Effector CD8-positive, alpha-beta T cell (primary cell): Measurements from ENCODE around the gene RNF169.
"Not testable (repeated sequence)": the region's sequence is repeated elsewhere in the genome, so short reads cannot be mapped to it uniquely, and the experiment has no call there.

ENCODE experiments used
- DNase-seq: peaks from one replicate; lab custom pipeline; 2025; lab: John Stamatoyannopoulos, UW

Gene RNF169

GRCh38 chr11:74729397-74729796 is 19.3 kb upstream of the RNF169 start:
- no peak for DNase-seq

GRCh38 chr11:74730571-74731260 is 17.9 kb upstream of the RNF169 start:
- DNase-seq: no peak

- DNase-seq: no peak
Measured at GRCh38 chr11:74731301-74732094, 17.2 kb upstream of the RNF169 start, which contains the start of gene CHRDL2. CHRDL2 (minus strand) TSS chr11:74731426; CDS start chr11:74730888, 538 bp downstream.

DNA sequence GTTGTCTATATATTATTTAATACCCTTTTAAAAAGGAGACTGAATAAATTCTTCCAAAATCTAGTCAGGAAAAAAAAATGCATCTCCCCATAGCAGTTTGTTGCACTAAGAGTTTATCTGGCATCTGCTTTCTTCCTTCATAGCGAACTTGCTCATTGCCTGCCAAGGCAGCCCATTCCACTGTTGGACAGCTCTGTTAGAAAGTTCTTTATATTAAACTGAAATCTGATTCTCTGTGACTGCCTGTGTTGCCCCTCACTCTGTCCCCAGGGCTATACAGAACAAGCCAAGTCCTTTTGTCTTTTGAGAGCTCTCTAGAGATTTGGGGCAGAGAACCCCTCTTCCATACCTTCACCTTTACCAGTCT is 14.1 kb upstream of the RNF169 start:
- DNase-seq: no peak

GRCh38 chr11:74735365-74735928 is 13.2 kb upstream of the RNF169 start:
- no peak for DNase-seq

GRCh38 chr11:74736031-74736430 is 12.6 kb upstream of the RNF169 start:
- no peak for DNase-seq

DNA sequence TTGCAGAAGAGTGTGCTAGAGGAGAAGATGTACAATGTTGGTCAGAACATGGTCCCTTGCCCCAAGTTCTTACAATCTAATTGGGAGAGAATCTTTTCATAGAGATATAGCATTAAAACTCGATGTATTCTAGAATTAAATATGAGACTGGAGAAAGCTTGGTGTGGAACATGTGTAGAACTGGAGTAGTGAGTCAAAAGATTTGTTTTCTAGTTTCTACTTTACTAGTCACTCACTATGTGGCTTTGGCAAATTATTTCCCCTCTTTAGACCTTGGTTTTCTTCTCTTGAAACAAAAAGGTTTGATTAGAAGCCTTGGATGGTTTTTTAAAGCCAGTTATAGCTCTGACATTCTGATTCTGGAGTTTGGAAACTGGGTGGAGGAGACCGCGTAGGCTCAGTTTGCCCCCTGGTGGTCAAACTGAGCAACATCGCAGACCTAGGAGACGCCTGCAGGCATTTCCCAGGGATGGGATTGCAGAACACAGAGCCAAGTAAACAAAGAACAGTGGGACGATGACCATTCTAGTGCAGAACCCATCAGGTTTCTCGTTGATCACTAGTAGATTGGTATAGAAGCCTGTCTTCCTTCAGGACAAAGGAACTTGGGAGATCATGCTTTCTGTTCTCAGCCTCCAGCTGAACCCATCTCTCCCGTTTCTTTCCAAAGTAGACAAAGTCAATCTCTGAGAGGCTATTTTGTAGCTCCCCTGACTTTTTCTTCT is 8.9 kb upstream of the RNF169 start:
- DNase-seq: peak; percentile 4

GRCh38 chr11:74742070-74742469 is 6.6 kb upstream of the RNF169 start:
- DNase-seq: no peak

GRCh38 chr11:74743640-74744039 is 5.0 kb upstream of the RNF169 start:
- no peak for DNase-seq

DNA sequence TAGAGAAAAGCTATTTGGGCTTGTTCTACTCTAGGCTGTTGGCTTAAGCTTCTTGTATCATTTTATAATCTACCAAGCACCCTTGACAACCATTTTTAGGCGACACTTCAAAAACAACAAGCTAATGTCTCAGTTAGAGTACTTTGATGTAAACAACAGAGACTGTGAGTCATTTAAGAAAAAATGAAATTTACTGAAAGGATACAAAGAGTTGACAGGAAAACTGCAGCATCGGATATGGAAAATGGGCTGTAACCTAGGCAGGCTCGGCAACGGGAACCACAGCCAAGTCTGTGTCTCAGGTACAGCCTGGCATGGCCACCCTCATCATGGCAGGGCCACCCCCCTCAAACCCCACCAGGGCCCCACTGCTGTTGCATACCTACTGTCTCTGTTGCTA is 4.4 kb upstream of the RNF169 start:
- no peak for DNase-seq

DNA sequence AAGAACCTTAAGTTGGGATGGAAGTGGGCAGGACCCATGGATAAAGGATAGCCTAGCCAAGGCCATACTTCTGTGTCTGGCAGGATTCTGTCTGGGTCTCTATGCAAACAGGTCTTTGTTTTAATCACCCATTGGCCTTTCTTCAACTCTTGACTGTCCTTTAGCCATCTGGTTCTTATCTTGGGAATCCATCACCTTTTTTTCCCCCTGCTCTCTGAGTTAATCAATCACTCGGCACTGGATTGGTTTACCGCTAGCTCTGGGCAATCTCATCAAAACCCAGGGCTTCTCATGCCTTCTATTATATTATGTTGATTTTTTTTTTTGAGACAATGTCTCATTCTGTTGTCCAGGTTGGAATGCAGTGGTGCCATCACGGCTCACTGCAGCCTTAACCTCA is 1.8 kb upstream of the RNF169 start:
- no peak for DNase-seq

DNA sequence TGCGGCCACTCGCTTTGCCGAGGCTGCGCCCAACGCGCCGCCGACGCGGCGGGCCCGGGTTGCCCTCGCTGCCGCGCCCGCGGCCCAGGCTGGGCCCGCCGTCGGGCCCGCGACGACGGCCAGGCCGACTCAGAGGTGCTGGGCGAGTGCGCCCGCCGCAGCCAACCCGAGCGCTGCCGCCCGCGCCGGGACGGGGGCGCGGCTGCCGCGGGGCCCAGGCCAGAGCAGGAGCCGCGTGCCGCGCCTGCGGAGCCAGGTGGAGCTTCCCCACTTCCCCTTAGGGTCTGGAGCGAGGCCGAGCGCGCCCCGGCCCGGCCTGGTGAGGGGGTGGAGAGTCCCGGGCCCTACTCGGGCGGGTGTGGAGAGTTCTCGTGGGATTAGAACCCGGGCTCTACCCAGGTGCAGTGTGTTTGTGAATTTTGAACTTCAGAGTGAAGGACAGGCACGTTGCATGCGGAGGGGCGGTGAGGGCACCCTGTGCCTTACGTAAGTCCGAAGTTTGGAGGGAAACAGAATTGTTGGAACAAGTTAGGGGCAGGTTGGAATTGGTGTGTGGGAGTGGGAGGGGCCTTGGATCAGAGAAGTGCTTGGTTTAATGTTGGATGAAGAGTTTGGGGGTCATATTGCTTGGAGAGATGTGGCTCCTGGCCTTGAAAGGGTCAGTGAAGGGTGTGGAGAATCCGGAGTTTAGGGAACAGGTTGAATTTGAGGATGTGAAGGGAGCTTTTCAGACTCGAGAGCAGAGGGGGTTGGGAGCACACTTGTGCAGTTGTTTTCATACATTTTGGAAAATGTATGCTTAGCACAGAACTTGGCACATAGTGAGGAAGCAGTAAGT is 697 bp downstream of the RNF169 start:
- peak; percentile 11 for DNase-seq

- no peak for DNase-seq
Measured at GRCh38 chr11:74749965-74750296, 1.3 kb downstream of the RNF169 start.

- not testable (repeated sequence) for DNase-seq
Measured at GRCh38 chr11:74750598-74750997, 1.9 kb downstream of the RNF169 start.

GRCh38 chr11:74751303-74751702 is 2.7 kb downstream of the RNF169 start:
- no peak for DNase-seq

GRCh38 chr11:74754507-74755252 is 6.0 kb downstream of the RNF169 start:
- DNase-seq: no peak

GRCh38 chr11:74755395-74755995 is 6.8 kb downstream of the RNF169 start:
- no peak for DNase-seq

- DNase-seq: no peak
Measured at GRCh38 chr11:74756571-74756970, 7.9 kb downstream of the RNF169 start.

DNA sequence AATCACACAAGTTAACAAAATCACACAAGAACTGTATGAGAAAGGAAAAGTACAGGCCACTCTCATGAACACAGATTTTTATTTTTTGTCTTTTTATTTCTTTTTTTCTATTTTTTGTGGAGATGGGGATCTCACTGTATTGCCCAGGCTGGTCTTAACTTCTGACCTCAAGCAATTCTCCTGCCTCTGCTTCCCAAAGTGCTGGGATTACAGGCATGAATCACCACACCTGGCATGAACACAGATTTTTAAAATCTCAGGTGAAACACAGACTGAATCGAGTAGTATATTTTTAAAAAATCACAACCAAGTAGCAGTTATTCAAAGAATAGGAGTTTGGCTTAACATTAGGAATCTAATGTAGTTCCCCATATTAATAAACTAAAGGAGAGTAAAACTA is 18.3 kb downstream of the RNF169 start:
- no peak for DNase-seq

DNA sequence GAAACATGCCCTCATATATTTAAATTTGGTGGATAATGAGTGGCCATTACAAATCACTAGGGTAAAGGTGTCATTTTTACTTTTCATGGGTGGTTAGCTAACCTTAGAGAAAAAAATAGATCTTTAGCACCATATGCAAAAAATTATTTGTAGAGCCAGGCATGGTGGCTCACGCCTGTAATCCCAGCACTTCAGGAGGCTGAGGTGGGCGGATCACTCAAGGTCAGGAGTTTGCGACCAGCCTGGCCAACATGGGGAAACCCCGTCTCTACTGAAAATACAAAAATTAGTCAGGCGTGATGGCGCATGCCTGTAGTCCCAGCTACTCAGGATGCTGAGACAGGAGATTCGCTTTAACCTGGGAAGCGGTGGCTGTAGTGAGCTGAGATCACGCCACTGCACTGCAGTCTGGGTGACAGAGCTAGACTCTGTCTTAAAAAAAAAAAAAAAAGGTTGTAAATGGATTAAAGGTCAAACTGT is 19.6 kb downstream of the RNF169 start:
- DNase-seq: not testable (repeated sequence)
